Right lobe of liver (tissue), 4 donors: ENCODE data around the gene MAGEF1.

ENCODE experiments used
- CTCF ChIP-seq, 4 donors: fragments of 200-600 bp in 3 of 4; fragments of 450-650 bp in 1 of 4; IDR thresholded peaks; one replicate each; pipeline versions ENCODE4 v1.5.1 to v1.8.0; 2016 to 2022; ENCODE audit warnings: antibody characterized with exemption in 4 of 4, mild to moderate bottlenecking in 2 of 4
- POLR2A ChIP-seq: fragments of 450-650 bp; IDR thresholded peaks from one replicate; pipeline ENCODE4 v1.6.1; 2017; ENCODE audit warnings: antibody characterized with exemption, mild to moderate bottlenecking
- donor health status: DM: no; HTN: no; CAD: no.
- donor health status: DM: no; HTN: no; CAD: no.
- donor health status: DM: no; HTN: yes; CAD: no.

- no peak for TF ChIP-seq CTCF (IDR thresholded peaks at IDR 0.05)
- no peak for TF ChIP-seq POLR2A
Observed at GRCh38 chr3:184718431-184718830, 6.6 kb upstream of the MAGEF1 start.
